HepG2 (cell line): ENCODE results near the gene ANKZF1. TPM values are rescaled to one million over a fixed set of nuclear protein-coding genes. Genes with fewer than 3 reads are reported as not detected.

Source experiments
- ARHGAP35 ChIP-seq: sonication (generic); formaldehyde crosslinking; IDR thresholded peaks from 2 replicates; pipeline ENCODE4 v1.9.0; 2022; ENCODE audit warnings: mild to moderate bottlenecking, inconsistent platforms, moderate library complexity, missing genetic modification reagents, borderline replicate concordance
- CAMTA2 ChIP-seq: sonication (generic); formaldehyde crosslinking; IDR thresholded peaks from 2 replicates; pipeline ENCODE4 v1.4.0; 2020; ENCODE audit warnings: mild to moderate bottlenecking, missing genetic modification reagents, borderline replicate concordance
- EHMT2 ChIP-seq: fragments of 200-600 bp; sonication (generic); IDR thresholded peaks from 2 replicates; pipeline ENCODE4 v1.7.0; 2017; ENCODE audit warnings: antibody characterized with exemption, low read depth, low read length, borderline replicate concordance
- GTF3A ChIP-seq: sonication (generic); formaldehyde crosslinking; conservative IDR thresholded peaks from 2 replicates; pipeline ENCODE4 v1.4.0; 2020; ENCODE audit warnings: mild to moderate bottlenecking, missing genetic modification reagents
- MEIS1 ChIP-seq: sonication (generic); formaldehyde crosslinking; IDR thresholded peaks from 2 replicates; pipeline ENCODE4 v1.9.0; 2021; ENCODE audit warnings: mild to moderate bottlenecking, missing genetic modification reagents, moderate library complexity, borderline replicate concordance
- MTF1 ChIP-seq: sonication (generic); formaldehyde crosslinking; IDR thresholded peaks from 2 replicates; pipeline ENCODE4 v1.5.0; 2020; ENCODE audit warnings: missing genetic modification reagents
- NAIF1 ChIP-seq: sonication (generic); formaldehyde crosslinking; IDR thresholded peaks from 2 replicates; pipeline ENCODE4 v1.5.0; 2020; ENCODE audit warnings: mild to moderate bottlenecking, missing genetic modification reagents, borderline replicate concordance
- NFIC ChIP-seq: IDR thresholded peaks from 2 replicates; pipeline ENCODE4 v1.6.1; 2012; ENCODE audit warnings: mild to moderate bottlenecking, low read length, inconsistent platforms
- ONECUT2 ChIP-seq: sonication (generic); formaldehyde crosslinking; IDR thresholded peaks from 2 replicates; pipeline ENCODE4 v1.4.0; 2020; ENCODE audit warnings: missing genetic modification reagents
- PRMT3 ChIP-seq: sonication (generic); formaldehyde crosslinking; IDR thresholded peaks from 2 replicates; pipeline ENCODE4 v1.8.1; 2022; ENCODE audit warnings: low read depth, mild to moderate bottlenecking, moderate library complexity, missing genetic modification reagents, borderline replicate concordance
- YEATS4 ChIP-seq: sonication (generic); formaldehyde crosslinking; IDR thresholded peaks from 2 replicates; pipeline ENCODE4 v1.4.0; 2020; ENCODE audit warnings: missing genetic modification reagents, borderline replicate concordance
- ZFP82 ChIP-seq: sonication (generic); formaldehyde crosslinking; IDR thresholded peaks from 2 replicates; pipeline ENCODE4 v1.5.1; 2020; ENCODE audit warnings: mild to moderate bottlenecking, missing genetic modification reagents, borderline replicate concordance
- ZNF10 ChIP-seq: sonication (generic); formaldehyde crosslinking; IDR thresholded peaks from 2 replicates; pipeline ENCODE4 v1.4.0; 2020; ENCODE audit warnings: mild to moderate bottlenecking, low read depth, missing genetic modification reagents, borderline replicate concordance
- polyA plus RNA-seq, 8 experiments: library from polyadenylated mRNA; depleted of rRNA in 3 of 8; stranded (reverse) in 7 of 8; unstranded in 1 of 8; fragments of >200 nt; fragmentation: Illumina TruSeq in 4 of 8; extraction: Trizol in 4 of 8; gene quantifications; 2 replicates each; pipeline versions ENCODE4 v1.2.1 to v1.2.3, GENCODE V29; 2011 to 2016; ENCODE audit warnings: low read depth in 4 of 8, missing spikeins in 1 of 8, mixed read lengths in 1 of 8; ENCODE audit not compliant: insufficient read depth in 1 of 8
- total RNA-seq, 5 experiments: library from RNA; depleted of rRNA; stranded (reverse); fragments of >200 nt; fragmentation: Illumina TruSeq; extraction: Trizol; gene quantifications; 2 replicates each; pipeline ENCODE4 v1.2.3, GENCODE V29; 2016; ENCODE audit warnings: low read depth in 1 of 5
- TF ChIP-seq, protein P1 (sequence below): sonication (generic); formaldehyde crosslinking; IDR thresholded peaks from 2 replicates; pipeline ENCODE4 v1.5.1; 2020; ENCODE audit warnings: missing genetic modification reagents, mild to moderate bottlenecking, borderline replicate concordance
- TF ChIP-seq, protein P2 (sequence below): sonication (generic); formaldehyde crosslinking; IDR thresholded peaks from 2 replicates; pipeline ENCODE4 v1.8.0; 2022; ENCODE audit warnings: low read depth, missing genetic modification reagents
- TF ChIP-seq, protein P3 (sequence below): sonication (generic); formaldehyde crosslinking; IDR thresholded peaks from 2 replicates; pipeline ENCODE4 v1.4.0; 2020; ENCODE audit warnings: missing genetic modification reagents, borderline replicate concordance

The ANKZF1 gene
- total and polyA plus RNA-seq, 2 of the 13 experiments (the other 11 are each of a cell fraction or from before 2014, with no cell fraction given): 25.3 to 128 TPM

DNA sequence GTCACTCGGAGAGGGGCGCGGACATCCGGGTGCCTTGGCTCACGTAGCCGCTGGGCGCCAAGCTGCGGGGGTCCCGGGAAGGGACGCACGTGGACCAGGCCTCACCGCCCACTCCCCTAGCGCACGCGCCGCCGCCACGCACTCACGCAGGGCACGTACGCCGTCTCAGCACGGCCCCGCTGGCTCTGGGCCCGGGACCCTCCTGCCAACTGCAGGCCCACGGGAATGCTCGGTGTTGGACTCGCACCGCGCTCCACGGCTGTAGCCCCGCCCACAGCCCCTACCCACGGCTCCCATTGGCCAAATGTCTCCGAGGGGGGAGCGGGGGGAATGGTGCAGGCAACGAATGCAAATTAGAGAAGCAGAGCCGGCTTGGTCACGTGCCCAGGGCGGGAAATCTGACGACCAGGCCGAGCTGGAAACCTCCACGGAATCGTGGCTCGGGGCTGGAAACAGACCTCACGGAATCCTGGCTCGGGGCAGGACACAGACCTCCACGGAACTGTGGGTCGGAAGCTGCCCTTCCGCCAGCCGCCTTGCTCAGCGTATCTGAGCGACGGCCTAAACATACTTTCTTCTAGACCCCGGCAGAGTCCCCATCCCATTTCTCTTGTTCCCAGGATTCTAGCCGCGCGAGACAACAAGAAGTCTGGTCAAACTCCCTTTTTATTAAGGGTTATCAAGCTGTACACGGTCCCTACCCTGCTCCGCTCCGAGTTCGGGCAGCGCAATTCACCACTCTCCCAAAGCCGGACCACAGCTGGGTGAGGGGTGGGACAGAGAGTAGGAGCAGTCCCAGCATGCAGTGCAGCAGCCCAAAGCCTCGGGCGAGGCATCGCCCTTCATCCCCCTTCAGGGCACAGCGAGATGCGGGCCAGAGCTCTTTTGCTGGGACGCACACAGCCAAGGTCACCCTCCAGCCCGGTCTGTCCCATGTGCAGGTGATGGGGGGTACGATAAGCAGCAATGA, 10.6 kb upstream of the ANKZF1 start, which contains the start of gene ABCB6 (continued):
- TF ChIP-seq GTF3A (CRISPR knock-in tag) (0 out of 2 replicates have a peak, but pooled peaks have one; percentile 50), NFIC (no peak; the same call in 1 of the 2 replicates), ARHGAP35 (CRISPR knock-in tag) (peak; percentile 97), ZNF10 (CRISPR knock-in tag) (peak; percentile 59; the same call in 1 of the 2 replicates), ZFP82 (CRISPR knock-in tag) (peak; percentile 98), NAIF1 (CRISPR knock-in tag) (peak; percentile 90; the same call in 1 of the 2 replicates), PRMT3 (CRISPR knock-in tag) (peak; percentile 97), MTF1 (peak; percentile 64; the same call in 1 of the 2 replicates), CAMTA2 (CRISPR knock-in tag) (peak; percentile 98), MEIS1 (CRISPR knock-in tag) (peak; percentile 97), ONECUT2 (CRISPR knock-in tag) (no peak; the same call in 1 of the 2 replicates), YEATS4 (CRISPR knock-in tag) (peak; percentile 97), EHMT2 (no peak)
- TF ChIP-seq, protein P1, sequence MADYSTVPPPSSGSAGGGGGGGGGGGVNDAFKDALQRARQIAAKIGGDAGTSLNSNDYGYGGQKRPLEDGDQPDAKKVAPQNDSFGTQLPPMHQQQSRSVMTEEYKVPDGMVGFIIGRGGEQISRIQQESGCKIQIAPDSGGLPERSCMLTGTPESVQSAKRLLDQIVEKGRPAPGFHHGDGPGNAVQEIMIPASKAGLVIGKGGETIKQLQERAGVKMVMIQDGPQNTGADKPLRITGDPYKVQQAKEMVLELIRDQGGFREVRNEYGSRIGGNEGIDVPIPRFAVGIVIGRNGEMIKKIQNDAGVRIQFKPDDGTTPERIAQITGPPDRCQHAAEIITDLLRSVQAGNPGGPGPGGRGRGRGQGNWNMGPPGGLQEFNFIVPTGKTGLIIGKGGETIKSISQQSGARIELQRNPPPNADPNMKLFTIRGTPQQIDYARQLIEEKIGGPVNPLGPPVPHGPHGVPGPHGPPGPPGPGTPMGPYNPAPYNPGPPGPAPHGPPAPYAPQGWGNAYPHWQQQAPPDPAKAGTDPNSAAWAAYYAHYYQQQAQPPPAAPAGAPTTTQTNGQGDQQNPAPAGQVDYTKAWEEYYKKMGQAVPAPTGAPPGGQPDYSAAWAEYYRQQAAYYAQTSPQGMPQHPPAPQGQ (CRISPR knock-in tag): no peak
- TF ChIP-seq, protein P2, sequence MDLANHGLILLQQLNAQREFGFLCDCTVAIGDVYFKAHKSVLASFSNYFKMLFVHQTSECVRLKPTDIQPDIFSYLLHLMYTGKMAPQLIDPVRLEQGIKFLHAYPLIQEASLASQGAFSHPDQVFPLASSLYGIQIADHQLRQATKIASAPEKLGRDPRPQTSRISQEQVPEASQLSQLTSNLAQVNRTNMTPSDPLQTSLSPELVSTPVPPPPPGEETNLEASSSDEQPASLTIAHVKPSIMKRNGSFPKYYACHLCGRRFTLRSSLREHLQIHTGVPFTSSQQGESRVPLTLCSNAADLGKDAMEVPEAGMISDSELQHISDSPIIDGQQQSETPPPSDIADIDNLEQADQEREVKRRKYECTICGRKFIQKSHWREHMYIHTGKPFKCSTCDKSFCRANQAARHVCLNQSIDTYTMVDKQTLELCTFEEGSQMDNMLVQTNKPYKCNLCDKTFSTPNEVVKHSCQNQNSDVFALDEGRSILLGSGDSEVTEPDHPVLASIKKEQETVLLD (CRISPR knock-in tag): 0 out of 2 replicates have a peak, but pooled peaks have one; percentile 70
- TF ChIP-seq, protein P3, sequence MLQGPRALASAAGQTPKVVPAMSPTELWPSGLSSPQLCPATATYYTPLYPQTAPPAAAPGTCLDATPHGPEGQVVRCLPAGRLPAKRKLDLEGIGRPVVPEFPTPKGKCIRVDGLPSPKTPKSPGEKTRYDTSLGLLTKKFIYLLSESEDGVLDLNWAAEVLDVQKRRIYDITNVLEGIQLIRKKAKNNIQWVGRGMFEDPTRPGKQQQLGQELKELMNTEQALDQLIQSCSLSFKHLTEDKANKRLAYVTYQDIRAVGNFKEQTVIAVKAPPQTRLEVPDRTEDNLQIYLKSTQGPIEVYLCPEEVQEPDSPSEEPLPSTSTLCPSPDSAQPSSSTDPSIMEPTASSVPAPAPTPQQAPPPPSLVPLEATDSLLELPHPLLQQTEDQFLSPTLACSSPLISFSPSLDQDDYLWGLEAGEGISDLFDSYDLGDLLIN (CRISPR knock-in tag): 0 out of 2 replicates have a peak, but pooled peaks have one; percentile 92
